HG02943 (cell line): Measurements from ENCODE around the gene WDR45B.

Experiments used
- ATAC-seq: cut with Tn5 transposase; IDR thresholded peaks from one replicate; pipeline ENCODE4 v1.9.1; 2021; ENCODE audit warnings: mild to moderate bottlenecking, low read depth, moderate library complexity; ENCODE audit not compliant: unreplicated experiment

Gene WDR45B

GRCh38 chr17:82633343-82633742 lies 14.9 kb downstream of the WDR45B start:
- ATAC-seq = no peak

- no peak for ATAC-seq
These were observed 15.8 kb downstream of the WDR45B start for GRCh38 chr17:82632451-82632850.

- no peak for ATAC-seq
These were observed 16.7 kb downstream of the WDR45B start for GRCh38 chr17:82631544-82631943.

DNA sequence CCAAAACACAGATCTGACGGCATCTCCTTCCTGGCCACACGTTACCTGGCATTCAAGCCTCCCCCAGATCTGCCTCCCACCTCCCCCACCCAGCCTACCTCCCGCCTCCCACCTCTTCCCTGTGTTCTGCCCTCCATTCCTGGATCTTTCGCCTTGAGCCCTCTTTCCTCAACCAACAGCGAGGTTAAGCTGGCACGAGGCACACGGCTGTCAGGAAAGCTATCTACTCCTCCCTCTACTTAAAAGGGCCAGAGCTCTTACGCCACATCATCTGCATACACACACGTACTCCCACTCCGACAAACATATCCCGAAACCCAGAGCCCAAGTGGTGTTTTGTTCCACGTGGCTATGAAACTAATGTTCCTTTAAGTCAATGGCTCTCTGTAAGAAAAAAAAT lies 18.0 kb downstream of the WDR45B start:
- no peak for ATAC-seq

DNA sequence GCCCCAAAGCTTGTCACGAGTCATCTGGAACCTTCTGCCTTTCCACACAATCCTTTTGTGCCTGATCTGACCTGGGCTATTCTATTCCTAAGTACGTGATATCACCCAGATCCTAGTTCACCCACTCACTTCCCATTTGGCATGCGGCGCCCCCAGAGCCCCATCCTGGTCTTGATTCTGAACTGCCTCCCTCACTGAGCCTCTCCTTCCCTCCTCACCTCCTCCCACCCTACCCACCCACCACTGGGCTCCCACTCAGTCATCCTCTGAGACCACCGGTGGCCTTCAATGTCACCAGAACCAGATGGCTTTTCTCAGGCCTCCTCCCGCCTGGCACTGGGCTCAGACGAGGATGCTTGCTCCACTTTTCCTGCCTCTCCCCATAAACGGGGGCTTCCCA lies 18.5 kb downstream of the WDR45B start:
- no peak for ATAC-seq

GRCh38 chr17:82627405-82627804 lies 20.8 kb downstream of the WDR45B start:
- ATAC-seq = no peak

DNA sequence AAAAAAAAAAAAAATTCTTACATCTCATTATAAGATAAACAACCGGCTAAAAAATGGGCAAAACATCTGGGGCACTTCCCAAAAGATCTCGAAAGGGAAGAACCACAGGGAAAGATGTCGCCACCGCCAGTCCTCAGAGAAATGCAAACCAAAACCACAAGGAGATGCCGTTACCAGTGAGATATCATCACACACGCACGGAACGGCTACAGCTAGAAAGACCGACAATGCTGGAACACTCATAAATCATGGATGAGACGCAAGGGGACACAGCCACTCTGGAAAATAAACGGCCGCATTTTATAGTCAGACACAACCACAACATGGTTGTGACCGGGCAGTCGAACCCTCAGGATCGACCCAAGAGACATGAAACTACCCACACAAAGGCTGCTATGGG lies 24.5 kb downstream of the WDR45B start:
- no peak for ATAC-seq

DNA sequence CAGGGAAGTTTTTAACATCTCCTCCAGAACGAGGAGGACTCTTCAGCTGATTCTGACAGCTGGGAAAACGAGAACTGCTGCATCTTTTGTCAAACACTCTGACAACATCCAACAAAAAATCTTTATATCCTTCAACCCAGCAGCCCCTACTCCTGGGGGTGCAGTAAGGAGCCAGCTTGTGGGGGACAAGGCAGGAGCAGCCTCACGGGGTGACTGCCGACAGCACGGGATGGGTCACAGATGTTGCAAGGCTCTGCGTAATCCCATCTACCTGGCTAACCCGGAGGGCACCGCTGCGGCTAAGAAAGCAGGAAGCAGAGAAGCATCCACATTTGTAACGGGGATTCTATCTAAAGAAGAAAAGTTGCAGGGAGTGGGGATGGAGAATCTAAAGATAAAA lies 28.6 kb downstream of the WDR45B start:
- no peak for ATAC-seq

- no peak for ATAC-seq
These were observed 29.0 kb downstream of the WDR45B start for GRCh38 chr17:82619211-82619610.

DNA sequence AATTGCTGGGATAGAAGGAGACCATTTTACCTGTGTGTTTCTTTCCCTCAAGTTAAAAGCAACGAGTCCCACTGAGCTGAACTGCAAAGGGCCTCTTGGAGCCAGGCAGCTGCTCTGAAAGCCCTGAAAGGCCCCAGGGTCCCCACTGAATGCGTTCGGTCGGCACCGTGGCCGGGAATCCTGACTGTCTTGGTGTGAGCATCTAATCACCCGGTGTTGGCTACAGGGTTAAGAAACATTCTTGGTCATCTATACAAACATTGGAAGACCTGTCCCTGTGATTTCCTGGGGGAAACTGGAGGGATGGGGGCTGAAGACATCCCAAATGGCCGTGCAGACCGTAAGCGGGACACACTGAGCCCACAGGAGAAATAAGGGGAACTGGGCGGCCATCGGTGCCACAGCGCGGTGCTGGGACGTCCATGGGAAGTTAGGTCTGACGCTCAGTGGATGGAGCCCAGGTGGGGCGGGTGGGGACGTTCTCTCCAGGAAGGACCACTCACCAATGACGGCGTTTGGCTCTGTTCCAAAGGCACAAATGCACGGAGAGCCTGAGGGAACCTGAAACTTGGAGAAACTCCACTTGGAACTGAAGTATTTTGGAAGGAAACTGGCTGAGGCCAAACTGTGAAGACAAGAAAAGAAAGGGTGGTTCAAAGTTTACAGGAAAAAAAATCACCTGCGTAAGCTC lies 32.1 kb downstream of the WDR45B start:
- ATAC-seq = no peak

- no peak for ATAC-seq
These were observed 32.9 kb downstream of the WDR45B start for GRCh38 chr17:82615084-82616020.

DNA sequence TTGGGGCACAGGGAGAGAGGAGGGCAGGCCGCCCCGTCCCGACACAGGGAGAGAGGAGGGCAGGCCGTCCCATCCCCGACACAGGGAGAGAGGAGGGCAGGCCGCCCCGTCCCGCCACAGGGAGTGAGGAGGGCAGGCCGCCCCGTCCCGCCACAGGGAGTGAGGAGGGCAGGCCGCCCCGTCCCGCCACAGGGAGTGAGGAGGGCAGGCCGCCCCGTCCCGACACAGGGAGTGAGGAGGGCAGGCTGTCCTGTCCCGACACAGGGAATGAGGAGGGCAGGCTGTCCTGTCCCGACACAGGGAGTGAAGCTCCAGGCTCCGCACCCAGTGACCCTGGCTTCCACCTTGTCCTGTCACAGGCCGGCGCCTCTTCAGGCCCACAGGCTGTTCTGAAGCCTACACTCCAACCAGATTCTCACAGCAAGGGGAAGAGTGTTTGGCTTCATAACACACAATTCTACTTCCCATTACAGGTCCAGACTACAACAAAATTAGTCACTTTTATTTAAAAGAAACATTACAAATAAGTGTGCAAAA lies 34.1 kb downstream of the WDR45B start:
- no peak for ATAC-seq

DNA sequence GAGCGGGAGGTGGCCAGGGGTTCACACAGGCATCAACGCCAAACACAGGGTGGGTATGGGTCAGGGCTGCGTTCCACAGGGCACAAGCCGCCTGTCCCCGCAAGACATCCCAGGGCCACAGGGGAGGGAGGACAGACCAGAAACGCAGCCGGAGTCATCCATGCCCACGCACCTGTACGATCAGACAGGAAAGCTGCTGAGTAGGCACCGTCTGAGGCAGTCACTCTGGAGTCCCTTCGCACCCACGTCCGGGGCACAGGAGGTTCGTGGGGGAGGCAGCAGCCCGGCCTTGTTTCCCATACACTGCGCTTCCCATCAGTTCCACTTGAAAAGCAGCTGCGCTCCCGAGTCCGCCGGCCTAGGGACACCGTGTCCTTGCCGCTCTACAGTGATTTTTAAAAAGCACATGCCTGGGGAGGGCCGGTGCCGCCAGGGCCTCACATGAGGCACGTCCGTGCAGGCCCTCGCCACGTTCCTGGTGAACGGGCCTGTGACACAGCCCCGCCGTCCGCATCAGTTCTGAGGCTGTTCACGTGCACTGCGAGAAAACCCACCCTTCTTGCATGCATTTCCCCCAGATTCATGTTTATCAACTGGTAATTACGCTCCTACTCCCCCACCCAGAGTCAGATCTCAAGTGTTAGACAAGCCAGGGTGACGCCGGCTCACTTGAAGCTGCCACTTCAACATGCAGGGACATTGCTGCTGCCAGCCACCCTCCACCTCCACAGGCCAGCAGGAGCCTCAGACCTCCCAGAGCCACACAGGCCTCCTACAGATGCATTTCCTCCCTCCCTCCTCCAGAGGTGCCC lies 34.8 kb downstream of the WDR45B start:
- ATAC-seq = no peak

DNA sequence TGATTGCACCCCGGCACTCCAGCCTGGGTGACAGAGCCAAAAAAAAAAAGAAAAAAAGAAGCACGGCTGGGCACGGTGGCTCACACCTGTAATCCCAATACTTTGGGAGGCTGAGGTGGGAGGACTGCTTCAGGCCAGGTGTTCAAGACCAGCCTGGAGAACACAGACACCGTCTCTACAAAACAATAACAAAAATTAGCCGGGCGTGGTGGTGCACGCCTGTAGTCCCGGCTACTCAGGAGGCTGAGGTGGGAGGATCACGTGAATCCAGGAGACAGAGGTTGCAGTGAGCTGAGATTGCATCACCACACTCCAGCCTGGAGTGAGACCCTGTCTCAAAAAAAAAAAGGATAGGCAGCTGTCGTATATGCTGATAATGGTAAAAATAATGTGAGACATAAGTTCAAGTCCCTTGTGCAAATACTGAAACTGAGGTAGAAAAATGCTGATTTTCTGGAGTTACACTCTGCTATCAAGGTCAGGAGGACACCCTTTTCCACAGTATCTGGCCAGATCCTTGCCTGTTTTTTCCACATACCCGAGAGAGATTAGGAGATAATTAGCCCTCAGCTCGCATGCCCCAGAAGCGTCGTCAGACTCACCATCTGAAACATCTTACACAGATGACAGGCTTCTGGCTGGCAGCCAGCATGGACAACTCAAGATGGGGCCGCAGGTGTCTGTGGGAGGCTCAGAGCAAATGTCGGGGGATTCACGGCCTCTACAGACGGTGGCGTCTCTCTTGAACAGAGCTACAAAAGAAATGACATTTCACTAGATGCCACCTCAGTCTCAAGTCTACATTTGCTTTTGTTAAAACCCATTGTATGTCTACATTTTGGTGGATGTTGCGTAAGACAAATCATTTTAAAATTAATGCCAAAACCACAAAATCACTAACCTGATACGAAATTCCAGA lies 36.8 kb downstream of the WDR45B start:
- no peak for ATAC-seq

DNA sequence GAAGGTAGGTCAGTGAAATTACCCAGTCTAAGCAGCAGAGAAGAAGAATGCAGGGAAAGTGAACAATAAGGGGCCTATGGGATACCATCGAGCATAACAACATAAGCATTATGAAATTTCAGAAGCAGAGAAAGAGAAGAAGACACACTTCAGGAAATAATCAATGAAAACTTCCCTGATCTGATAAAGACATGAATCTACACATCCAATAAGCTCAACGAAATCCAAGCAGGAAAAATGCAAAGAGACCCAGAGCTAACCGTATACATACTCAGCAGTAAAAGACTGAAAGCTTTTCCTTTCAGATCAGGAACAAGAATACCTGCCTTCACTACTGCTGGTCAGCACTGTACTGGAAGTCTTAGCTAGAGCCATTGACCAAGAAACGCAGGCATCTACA lies 38.6 kb downstream of the WDR45B start:
- no peak for ATAC-seq

GRCh38 chr17:82608816-82609215 lies 39.4 kb downstream of the WDR45B start:
- no peak for ATAC-seq

DNA sequence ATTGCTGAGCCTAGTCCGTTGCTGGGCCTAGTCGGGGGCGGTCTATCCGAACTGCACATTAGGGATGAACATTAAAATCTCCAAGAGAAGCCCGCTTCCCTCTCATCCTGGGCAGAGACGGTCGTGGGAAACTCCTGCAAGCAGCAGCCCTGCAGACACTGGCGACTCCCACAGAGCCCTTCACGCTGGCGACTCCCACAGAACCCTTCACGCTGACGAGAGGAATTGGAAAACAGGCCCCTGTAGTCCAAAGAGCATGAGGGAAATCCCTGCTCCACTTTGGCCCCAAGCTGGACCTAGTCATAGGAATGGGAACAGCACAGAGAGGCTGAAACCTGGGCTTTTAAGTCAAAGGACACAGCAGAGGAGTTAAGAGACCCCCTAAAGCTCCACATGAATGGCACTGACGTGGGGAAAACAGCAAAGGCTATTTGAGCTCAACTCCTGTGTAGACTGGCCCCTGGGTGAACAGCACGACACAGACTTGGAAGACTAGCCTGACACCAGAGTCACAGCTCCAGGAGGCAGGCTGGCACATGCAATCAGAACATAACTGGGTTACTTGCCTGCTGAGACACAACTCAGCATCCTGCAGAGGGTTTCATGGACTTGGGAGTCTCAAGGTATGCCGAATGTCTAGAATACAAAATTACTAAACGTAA lies 42.2 kb downstream of the WDR45B start:
- no peak for ATAC-seq

- no peak for ATAC-seq
These were observed 43.7 kb downstream of the WDR45B start for GRCh38 chr17:82604532-82604931.

DNA sequence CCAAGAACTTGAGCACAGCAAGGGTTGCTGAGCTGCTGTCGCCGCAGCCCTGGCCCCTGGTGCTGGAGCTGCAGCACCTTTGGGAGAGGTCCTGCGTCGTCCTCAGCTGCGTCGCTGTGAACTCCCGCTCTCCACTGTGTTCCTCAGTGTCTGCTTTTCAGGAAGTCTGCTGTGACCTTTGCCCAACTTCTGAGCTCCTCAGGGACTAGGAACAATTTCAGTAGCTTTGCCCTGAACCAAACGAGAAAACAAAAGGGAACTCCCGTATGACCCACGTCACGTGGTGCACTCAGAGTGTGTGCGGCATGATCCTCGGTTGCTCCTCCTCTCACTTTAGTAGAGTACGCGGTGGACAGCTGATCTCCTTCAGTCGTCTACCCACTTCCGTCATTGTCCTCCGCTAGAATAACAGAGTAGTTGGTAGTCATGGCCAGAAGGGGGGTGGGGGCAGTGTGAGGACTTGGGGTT lies 44.2 kb downstream of the WDR45B start:
- ATAC-seq = no peak
